HepG2 (cell line): ENCODE results near the gene RIN3. TPM values are rescaled to one million over a fixed set of nuclear protein-coding genes. Genes with fewer than 3 reads are reported as not detected.

Source experiments
- ARHGAP35 ChIP-seq: sonication (generic); formaldehyde crosslinking; IDR thresholded peaks from 2 replicates; pipeline ENCODE4 v1.9.0; 2022; ENCODE audit warnings: mild to moderate bottlenecking, inconsistent platforms, moderate library complexity, missing genetic modification reagents, borderline replicate concordance
- DZIP1 ChIP-seq: sonication (generic); formaldehyde crosslinking; IDR thresholded peaks from 2 replicates; pipeline ENCODE4 v1.5.0; 2020; ENCODE audit warnings: mild to moderate bottlenecking, missing genetic modification reagents
- EED ChIP-seq: sonication (generic); formaldehyde crosslinking; IDR thresholded peaks from 2 replicates; pipeline ENCODE4 v1.5.0; 2020; ENCODE audit warnings: mild to moderate bottlenecking, missing genetic modification reagents
- ELF1 ChIP-seq: sonication (generic); formaldehyde crosslinking; IDR thresholded peaks from 2 replicates; pipeline ENCODE4 v1.4.0; 2020; ENCODE audit warnings: missing genetic modification reagents
- FOXO1 ChIP-seq: sonication (generic); formaldehyde crosslinking; IDR thresholded peaks from 2 replicates; pipeline ENCODE4 v1.4.0; 2020; ENCODE audit warnings: missing genetic modification reagents
- KLF11 ChIP-seq: IDR thresholded peaks from 2 replicates; pipeline ENCODE4 v1.6.1; 2016; ENCODE audit warnings: missing compliant biosample characterization
- KMT2A ChIP-seq: sonication (generic); formaldehyde crosslinking; IDR thresholded peaks from 2 replicates; pipeline ENCODE4 v1.4.0; 2020; ENCODE audit warnings: missing genetic modification reagents
- NFIC ChIP-seq: IDR thresholded peaks from 2 replicates; pipeline ENCODE4 v1.6.1; 2012; ENCODE audit warnings: mild to moderate bottlenecking, low read length, inconsistent platforms
- NONO ChIP-seq, 2 experiments: fragments of 450-650 bp in 1 of 2; sonication (generic) in 1 of 2; formaldehyde crosslinking in 1 of 2; IDR thresholded peaks in 1 of 2; conservative IDR thresholded peaks in 1 of 2; 2 replicates each; pipeline versions ENCODE4 v1.6.1 to v1.8.0; 2017 to 2022; ENCODE audit warnings: mild to moderate bottlenecking in 1 of 2, missing genetic modification reagents in 1 of 2, moderate library complexity in 1 of 2
- POLR2AphosphoS5 ChIP-seq: IDR thresholded peaks from 2 replicates; pipeline ENCODE4 v1.6.1; 2012; ENCODE audit warnings: low read depth, low read length
- RARG ChIP-seq: sonication (generic); formaldehyde crosslinking; IDR thresholded peaks from 2 replicates; pipeline ENCODE4 v1.4.0; 2020; ENCODE audit warnings: low read depth, mild to moderate bottlenecking, missing genetic modification reagents
- SKI ChIP-seq: fragments of 450-650 bp; IDR thresholded peaks from one replicate; pipeline ENCODE4 v1.6.1; 2018; ENCODE audit warnings: mild to moderate bottlenecking; ENCODE audit not compliant: partially characterized antibody
- TFDP2 ChIP-seq: sonication (generic); formaldehyde crosslinking; IDR thresholded peaks from 2 replicates; pipeline ENCODE4 v1.4.0; 2020; ENCODE audit warnings: missing genetic modification reagents
- ZBTB7B ChIP-seq: sonication (generic); formaldehyde crosslinking; IDR thresholded peaks from 2 replicates; pipeline ENCODE4 v1.4.0; 2020; ENCODE audit warnings: missing genetic modification reagents
- ZFAT ChIP-seq: sonication (generic); formaldehyde crosslinking; conservative IDR thresholded peaks from 2 replicates; pipeline ENCODE4 v1.8.1; 2023; ENCODE audit warnings: missing genetic modification reagents, inconsistent platforms
- ZMYM3 ChIP-seq: sonication (generic); formaldehyde crosslinking; IDR thresholded peaks from 2 replicates; pipeline ENCODE4 v1.5.1; 2020; ENCODE audit warnings: mild to moderate bottlenecking, missing genetic modification reagents
- ZNF350 ChIP-seq: sonication (generic); formaldehyde crosslinking; IDR thresholded peaks from 2 replicates; pipeline ENCODE4 v1.4.0; 2020; ENCODE audit warnings: mild to moderate bottlenecking, low read depth, missing genetic modification reagents, borderline replicate concordance
- ZNF773 ChIP-seq: sonication (generic); formaldehyde crosslinking; IDR thresholded peaks from 2 replicates; pipeline ENCODE4 v1.4.0; 2020; ENCODE audit warnings: missing genetic modification reagents, borderline replicate concordance
- ZSCAN30 ChIP-seq: sonication (generic); formaldehyde crosslinking; IDR thresholded peaks from 2 replicates; pipeline ENCODE4 v1.5.0; 2020; ENCODE audit warnings: mild to moderate bottlenecking, missing genetic modification reagents
- polyA plus RNA-seq, 8 experiments: library from polyadenylated mRNA; depleted of rRNA in 3 of 8; stranded (reverse) in 7 of 8; unstranded in 1 of 8; fragments of >200 nt; fragmentation: Illumina TruSeq in 4 of 8; extraction: Trizol in 4 of 8; gene quantifications; 2 replicates each; pipeline versions ENCODE4 v1.2.1 to v1.2.3, GENCODE V29; 2011 to 2016; ENCODE audit warnings: low read depth in 4 of 8, missing spikeins in 1 of 8, mixed read lengths in 1 of 8; ENCODE audit not compliant: insufficient read depth in 1 of 8
- total RNA-seq, 5 experiments: library from RNA; depleted of rRNA; stranded (reverse); fragments of >200 nt; fragmentation: Illumina TruSeq; extraction: Trizol; gene quantifications; 2 replicates each; pipeline ENCODE4 v1.2.3, GENCODE V29; 2016; ENCODE audit warnings: low read depth in 1 of 5
- TF ChIP-seq, protein P1 (sequence below): sonication (generic); formaldehyde crosslinking; IDR thresholded peaks from 2 replicates; pipeline ENCODE4 v1.4.0; 2020; ENCODE audit warnings: missing genetic modification reagents
- TF ChIP-seq, protein P2 (sequence below): sonication (generic); formaldehyde crosslinking; IDR thresholded peaks from 2 replicates; pipeline ENCODE4 v1.5.1; 2020; ENCODE audit warnings: missing genetic modification reagents, mild to moderate bottlenecking, borderline replicate concordance

The RIN3 gene
- total and polyA plus RNA-seq, 2 of the 13 experiments (the other 11 are each of a cell fraction or from before 2014, with no cell fraction given), result 2.3 to 3.6 TPM

GRCh38 chr14:92513966-92514843 is 624 bp downstream of the RIN3 start (continued):
- TF ChIP-seq, protein P1, sequence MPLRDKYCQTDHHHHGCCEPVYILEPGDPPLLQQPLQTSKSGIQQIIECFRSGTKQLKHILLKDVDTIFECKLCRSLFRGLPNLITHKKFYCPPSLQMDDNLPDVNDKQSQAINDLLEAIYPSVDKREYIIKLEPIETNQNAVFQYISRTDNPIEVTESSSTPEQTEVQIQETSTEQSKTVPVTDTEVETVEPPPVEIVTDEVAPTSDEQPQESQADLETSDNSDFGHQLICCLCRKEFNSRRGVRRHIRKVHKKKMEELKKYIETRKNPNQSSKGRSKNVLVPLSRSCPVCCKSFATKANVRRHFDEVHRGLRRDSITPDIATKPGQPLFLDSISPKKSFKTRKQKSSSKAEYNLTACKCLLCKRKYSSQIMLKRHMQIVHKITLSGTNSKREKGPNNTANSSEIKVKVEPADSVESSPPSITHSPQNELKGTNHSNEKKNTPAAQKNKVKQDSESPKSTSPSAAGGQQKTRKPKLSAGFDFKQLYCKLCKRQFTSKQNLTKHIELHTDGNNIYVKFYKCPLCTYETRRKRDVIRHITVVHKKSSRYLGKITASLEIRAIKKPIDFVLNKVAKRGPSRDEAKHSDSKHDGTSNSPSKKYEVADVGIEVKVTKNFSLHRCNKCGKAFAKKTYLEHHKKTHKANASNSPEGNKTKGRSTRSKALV (CRISPR knock-in tag), result peak; percentile 100
- TF ChIP-seq, protein P2, sequence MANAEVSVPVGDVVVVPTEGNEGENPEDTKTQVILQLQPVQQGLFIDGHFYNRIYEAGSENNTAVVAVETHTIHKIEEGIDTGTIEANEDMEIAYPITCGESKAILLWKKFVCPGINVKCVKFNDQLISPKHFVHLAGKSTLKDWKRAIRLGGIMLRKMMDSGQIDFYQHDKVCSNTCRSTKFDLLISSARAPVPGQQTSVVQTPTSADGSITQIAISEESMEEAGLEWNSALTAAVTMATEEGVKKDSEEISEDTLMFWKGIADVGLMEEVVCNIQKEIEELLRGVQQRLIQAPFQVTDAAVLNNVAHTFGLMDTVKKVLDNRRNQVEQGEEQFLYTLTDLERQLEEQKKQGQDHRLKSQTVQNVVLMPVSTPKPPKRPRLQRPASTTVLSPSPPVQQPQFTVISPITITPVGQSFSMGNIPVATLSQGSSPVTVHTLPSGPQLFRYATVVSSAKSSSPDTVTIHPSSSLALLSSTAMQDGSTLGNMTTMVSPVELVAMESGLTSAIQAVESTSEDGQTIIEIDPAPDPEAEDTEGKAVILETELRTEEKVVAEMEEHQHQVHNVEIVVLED, result peak; percentile 34; the same call in 1 of the 2 replicates
- TF ChIP-seq RARG, result 0 out of 2 replicates have a peak, but pooled peaks have one; percentile 8
- 0 out of 2 replicates have a peak, but pooled peaks have one; percentile 49 for TF ChIP-seq DZIP1 (CRISPR knock-in tag)
- TF ChIP-seq NONO (IDR thresholded peaks at IDR 0.05), result no peak
- peak; percentile 79 for TF ChIP-seq NONO (CRISPR knock-in tag; conservative IDR thresholded peaks at IDR 0.05)
- TF ChIP-seq ELF1 (CRISPR knock-in tag), result peak; percentile 21; the same call in 1 of the 2 replicates
- TF ChIP-seq POLR2AphosphoS5, result peak; percentile 64
- peak; percentile 34; the same call in 1 of the 2 replicates for TF ChIP-seq ZMYM3 (CRISPR knock-in tag)
- no peak for TF ChIP-seq ZSCAN30 (CRISPR knock-in tag)
- TF ChIP-seq EED (CRISPR knock-in tag), result no peak
- TF ChIP-seq ZNF773 (CRISPR knock-in tag), result peak; percentile 4; the same call in 1 of the 2 replicates
- TF ChIP-seq TFDP2, result peak; percentile 78
- TF ChIP-seq ARHGAP35 (CRISPR knock-in tag), result peak; percentile 75
- TF ChIP-seq NFIC, result no peak
- TF ChIP-seq KLF11 (CRISPR knock-in tag), result no peak
- peak; percentile 67 for TF ChIP-seq KMT2A (CRISPR knock-in tag)
- no peak; the same call in 1 of the 2 replicates for TF ChIP-seq ZNF350
- TF ChIP-seq ZBTB7B (CRISPR knock-in tag), result peak; percentile 96
- 0 out of 2 replicates have a peak, but pooled peaks have one; percentile 40 for TF ChIP-seq FOXO1 (CRISPR knock-in tag)
- TF ChIP-seq SKI, result peak; percentile 79
- TF ChIP-seq ZFAT, result 0 out of 2 replicates have a peak, but pooled peaks have one; percentile 10
